ENCODE results near the gene KRT23.

Gene KRT23

DNA sequence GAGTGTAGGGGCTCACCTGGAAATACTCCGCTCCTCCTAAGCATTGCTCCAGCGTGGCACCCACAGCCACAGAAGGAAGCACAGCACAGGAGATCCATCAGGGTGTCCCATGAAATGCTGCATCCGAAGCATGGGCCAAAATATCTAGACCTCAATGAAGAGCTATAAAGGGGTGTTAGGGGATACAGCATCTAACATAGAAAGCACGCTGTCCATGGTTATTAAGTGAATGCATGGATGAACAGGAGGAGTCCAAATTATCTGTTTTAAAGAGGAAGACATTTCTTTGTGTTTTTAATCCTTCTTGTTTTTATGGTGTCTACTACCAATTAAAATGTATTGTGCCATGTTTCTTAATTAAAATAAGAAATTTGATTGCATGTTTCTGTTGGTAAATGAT lies 30.8 kb downstream of the KRT23 start:
- DNase-seq: no peak

DNA sequence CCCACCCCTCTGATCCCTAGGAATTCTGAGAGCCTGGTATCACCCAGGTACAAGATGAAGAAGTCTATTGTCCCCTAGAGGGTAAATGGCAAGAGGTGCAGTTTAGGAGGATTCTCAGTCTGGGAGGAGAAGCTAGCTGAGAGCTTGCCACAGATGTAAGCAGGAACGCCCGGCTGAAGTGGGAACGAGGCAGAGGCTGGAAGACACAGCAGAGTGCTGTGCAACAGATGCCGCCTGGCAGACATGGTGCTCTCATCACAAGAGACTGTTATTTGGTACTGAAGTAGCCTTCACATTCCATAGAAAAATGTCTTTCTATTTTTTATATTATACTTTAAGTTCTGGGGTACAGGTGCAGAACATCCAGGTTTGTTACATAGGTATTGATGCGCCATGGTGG lies 32.1 kb downstream of the KRT23 start:
- DNase-seq: no peak

DNA sequence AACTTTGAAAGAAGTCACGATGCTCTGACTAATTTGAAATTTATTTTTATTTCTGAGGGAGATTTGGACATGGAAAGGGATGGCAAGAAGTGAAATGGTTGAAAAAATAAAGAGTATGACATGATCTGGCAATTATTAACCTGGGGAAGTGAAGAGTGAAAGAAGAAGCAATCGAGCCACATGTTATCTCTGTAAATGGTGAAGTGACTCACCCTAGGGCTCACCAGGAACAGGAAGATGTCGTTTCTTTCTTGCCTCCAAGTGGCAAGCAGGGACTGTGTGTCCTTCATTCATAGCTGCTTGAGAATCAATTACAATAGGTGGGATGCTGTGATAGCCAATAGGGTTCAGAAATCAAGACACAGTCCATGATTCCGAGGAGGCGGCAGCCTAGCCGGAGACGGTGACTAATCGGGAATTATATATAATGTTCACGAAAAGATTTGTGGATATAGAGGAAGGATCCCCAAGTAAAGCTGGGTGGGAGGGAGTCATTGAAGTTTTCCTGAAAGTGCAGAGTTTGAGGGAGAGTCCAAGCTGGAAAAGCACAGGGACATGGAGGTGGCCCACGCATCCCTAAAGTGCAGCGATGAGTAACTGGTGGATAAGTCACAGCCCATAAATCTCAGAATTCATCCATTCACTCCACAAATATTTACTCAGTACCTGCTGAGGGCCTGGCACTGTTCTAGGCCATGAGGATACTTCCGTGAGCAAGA lies 34.2 kb downstream of the KRT23 start:
- DNase-seq: no peak

DNA sequence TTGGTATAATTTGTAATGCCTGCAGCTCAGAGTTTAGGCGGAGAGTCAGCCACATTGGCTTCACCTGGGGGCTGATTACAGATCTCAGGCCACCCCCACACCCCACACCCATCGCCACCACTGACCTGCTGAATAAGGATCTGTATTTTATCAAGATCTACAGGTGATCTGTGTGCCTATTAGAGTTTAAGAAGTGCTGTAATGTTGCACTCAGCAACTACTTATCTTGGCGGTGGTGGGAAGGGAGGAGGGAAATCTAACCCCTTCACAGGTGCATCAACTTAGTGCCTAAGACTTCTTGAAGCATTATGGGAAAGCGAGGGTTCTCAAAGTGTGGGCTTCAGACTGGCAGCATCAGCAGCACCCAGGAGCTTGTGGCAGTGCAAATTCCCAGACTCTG lies 34.9 kb downstream of the KRT23 start:
- no peak for DNase-seq

DNA sequence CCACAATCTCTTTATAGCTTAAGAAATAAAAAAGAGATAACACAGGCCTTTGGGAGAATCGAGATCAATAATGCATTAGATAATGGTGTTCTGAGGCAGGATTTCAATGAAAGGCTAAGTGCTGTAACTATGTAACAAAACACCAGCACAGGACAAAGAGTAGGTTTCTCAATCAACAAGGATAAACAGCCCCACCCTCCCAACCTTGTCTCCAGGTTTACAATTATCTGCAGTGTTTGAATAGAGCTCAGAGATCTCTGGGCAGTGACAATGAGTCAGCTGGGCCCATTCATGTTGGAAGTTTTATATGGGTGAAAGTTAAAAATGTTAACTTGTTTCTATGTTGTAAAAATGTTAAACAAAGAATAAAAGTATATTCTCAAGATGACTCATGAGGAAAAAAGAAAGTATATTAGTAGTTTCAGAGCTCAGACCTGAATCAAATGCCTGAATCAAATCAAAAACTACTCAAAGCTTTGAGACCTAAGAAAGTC lies 35.4 kb downstream of the KRT23 start:
- DNase-seq: no peak

DNA sequence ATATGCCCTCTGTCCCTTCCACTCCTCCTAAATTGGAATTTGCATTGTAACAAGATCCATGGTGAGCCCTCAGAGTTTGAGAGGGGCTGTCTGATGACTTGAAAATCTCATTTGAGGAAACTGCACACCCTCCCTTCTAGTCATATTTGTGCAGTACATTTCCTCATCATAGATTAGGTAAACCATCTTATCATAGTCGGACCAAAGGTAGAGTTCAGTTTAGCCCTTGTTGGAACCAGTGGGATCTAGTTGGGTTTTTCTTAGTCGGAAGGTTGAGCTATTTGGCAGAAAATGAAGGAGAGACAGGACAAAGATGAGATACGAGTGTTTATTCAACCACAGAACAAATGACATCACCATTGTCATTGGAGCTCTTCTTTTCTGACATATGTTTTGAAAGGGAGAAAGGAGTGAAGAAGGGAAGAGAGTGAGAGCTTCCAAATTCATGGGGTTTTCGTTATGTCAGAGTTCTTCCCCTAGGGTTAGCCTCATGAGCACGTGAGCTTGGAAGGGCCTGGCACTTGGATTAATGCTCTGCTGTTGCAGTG lies 36.6 kb downstream of the KRT23 start:
- no peak for DNase-seq

DNA sequence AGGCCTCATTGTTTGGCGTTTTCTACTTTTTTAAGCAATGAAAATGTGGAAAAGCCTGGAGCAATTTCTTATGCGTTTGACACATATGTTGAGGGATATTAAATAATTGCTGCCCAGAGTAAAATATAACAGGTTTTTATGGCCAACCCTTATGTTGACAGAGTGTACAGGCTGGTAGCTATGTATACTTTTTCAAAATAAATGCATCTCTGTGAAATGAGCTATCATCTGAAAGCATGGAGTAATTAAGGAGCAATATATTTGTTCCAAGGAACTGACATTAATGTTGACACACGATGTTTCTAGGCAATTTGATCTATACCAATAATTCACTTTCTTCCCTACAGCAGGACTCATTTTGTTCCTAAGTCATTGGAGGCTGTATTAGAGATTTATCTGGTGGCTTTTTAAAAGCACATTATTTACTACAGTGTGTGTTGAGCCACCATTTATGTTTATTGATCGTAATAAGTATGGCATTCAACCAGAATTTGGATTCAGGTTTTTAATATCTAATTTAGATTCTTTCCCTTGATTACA lies 40.5 kb downstream of the KRT23 start:
- DNase-seq: no peak

DNA sequence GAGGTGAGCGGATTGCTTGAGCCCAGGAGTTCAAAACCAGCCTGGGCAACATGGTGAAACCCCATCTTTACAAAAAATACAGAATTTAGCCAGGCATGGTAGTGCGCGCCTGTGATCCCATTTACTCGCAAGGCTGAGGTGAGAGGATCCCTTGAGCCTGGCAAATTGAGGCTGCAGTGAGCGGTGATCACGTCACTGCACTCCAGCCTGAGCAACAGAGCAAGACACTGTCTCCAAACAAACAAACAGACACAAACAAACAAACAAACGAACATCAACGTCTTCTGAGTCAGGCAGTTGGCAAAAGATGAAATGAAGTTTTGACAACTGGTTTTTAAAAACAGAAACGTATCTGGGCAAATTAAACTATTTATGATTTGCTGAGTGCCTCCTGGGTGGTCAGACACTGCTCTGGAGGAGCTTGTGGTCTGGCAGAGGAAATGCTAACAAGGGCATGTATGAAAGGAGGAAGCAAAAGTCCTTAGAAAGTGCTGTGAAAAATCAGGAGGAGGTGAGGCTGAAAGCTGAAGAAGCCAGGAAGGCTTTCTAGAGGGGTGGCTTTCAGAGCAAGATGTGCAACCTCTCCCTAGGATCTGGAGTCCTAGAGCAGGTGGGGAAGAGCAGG lies 42.2 kb downstream of the KRT23 start:
- no peak for DNase-seq

DNA sequence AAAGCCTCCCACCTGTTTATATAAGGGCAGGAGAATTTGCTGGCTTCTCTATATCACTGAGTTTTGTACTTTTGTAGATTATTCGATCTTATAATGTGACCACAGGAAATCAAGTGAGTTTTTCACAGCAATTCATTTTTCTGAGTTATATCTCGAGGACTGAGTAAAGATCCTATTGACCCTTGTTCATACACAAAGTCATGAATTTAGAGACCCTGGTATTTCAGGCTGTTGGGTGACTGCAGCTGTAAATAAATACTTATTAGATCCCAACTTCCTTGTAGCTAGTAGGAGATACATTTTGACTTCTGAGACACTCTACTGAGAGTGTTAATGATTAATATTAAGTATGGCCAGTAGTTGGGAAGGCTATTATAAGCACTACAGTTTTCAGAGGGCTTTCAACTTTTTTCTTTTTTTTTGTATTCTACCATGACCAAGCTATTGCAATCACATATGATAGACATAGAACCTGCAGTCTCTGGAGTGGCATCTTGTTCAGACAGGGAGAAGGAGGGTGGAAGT lies 49.2 kb downstream of the KRT23 start:
- no peak for DNase-seq

DNA sequence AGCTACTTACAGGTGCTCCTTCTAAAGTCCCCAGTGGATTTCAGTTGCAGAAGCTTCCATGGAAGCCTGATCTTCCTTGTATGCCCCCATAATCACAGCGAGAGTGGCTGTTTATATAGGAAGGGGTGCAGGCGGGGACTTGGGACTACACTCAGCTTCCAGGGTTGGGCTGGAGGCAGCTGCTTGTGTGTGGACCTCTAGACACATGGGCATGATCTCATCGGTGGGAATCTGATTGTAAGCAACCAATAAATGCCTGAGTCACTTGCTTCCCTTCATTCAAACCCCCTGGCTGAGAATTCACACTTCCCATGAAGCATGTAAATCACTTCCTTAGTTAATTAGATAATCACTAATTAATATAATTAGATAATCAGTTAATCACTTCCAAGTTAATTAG lies 51.4 kb downstream of the KRT23 start:
- no peak for DNase-seq

DNA sequence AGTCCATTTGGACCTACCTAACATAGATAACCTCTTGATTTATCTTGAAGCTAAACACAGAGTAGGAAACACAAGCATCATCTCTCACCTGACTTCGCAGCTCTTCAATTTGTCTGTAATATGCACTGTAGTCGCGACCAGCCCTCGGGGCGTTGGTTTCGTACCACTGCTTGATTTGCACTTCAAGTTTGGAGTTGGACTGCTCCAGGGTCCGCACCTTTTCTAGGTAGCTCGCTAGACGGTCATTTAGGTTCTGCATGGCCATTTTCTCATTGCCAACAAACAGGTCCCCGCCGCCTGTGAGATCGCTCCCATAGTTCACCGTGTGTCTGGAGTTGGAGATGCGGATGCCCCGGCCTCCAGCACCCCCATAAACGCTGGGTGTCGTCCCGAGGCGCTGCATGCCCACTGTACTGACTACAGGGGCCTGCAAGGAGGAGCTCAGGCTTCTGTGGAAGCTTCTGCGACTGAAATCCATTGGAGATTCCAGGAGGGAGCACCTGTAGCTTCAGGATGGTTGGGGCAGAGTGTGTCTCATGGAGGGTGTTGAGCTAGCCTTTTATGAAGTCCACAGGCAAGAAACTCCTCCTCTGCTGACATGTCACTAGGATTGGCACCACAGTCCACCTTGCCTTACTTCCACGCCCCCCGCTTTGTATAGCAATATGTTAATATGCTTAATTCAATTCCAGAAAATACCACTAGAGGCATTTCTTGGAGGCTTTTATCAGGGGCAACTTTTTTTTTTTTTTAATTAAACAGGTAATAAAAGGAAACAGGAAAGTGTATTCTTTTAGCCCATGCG lies 52.5 kb downstream of the KRT23 start, which contains the start of gene KRT20:
Gene KRT20 (minus strand): TSS at position 535 of the 805 bp plus-strand sequence. CDS start 57 bp downstream, at position 478.
- DNase-seq: no peak

DNA sequence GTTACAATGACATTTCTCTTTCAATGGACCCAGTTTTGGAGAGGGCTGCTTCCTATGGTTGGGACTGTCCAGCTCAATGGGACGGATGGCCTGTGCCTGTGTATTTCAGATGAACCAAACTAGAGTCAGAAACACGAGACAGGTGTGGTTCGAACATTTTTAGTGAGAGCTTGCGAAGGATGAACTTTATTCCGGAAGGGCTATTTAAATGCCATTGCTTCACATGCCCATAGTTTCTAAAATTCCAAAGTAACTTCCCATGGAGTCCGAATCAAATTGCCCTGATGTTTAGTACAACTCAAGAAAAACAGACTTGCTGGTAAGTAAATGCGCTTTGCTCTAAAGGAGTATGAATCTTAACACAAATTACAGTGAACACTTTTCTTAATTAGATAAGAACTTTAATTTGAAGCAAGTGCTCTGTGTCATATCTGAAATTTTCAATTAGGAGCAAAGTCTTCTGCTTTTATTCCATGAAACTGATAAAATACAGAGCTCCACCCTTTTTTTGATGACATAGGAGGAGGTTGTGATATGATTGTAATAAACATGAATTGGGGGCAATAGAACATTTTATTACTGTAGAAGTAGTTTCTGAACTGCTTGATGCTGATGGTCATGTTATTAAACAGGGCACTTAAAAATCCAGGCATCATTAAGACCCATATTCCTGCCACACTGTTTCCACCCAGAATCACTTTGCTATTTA lies 53.7 kb downstream of the KRT23 start:
- no peak for DNase-seq

DNA sequence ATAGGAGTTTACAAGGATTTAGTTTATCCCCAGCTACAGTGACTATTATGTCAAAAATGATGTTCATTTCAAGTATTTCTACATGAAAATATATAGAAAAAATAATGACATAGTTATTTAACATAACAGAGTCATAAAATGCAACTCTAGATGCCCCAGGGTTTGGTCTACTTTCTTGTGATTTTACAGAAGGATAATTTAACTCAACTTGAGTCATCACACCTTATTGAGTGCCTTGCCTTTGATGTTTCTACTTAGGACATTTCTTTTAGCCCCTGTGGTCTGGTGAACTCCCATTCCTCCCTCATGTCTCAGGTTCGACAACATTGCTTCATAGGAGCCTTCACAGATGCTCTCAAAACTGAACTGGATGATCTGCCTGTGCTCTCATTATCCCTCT lies 54.4 kb downstream of the KRT23 start:
- DNase-seq: no peak

DNA sequence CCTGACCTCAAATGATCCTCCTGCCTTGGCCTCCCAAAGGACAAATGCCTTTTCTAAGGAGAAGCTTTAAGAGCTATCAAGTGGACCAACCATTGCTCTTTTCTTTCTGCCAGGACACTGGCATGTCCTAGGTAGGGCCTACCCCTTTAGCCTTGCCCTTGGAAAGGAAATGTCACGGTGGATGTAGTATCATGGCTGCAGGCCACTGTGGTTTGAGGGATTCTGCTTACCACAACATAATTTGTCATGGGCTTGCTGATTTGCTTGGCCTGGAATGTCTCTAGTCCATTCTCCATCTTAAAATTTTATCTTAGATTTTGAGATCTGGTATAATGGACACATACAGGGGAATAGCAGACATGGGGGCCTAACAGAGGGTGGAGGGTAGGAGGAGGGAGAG lies 58.4 kb downstream of the KRT23 start:
- DNase-seq: no peak

DNA sequence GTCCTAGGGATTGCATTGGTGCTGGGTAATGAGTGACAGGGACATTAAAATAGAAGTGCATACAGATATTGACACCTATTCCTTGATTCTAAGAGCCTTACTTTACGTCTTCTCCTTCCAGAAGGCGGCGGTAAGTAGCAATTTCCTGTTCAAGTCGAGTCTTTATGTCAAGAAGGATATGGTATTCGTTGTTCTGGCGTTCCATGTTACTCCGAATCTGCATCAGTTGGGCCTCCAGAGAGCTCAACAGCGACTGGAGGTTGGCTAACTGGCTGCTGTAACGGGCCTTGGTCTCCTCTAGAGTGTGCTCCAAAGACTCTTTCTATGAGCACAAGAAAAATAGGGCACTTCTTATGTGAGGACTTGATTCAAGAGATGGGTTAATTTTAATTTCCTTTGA lies 59.4 kb downstream of the KRT23 start:
- no peak for DNase-seq

DNA sequence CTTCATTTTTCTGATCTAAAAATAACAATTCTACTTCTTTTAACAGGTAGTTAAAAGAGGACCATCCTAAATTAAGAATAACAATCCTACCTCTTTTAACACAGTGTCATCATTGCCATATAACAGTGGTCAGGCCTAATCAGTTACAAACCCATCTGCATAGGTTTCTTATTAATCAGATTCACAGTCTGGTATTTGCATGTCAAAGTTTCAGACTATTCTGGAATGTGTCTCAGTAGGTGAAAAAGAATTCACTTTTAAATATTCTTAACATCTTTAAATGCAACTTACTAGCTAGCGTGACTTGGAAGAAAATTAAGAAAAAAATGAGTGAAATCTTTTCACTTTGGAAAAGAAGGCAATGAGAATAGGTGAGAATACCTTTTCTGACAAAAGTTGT lies 63.6 kb downstream of the KRT23 start:
- no peak for DNase-seq

DNA sequence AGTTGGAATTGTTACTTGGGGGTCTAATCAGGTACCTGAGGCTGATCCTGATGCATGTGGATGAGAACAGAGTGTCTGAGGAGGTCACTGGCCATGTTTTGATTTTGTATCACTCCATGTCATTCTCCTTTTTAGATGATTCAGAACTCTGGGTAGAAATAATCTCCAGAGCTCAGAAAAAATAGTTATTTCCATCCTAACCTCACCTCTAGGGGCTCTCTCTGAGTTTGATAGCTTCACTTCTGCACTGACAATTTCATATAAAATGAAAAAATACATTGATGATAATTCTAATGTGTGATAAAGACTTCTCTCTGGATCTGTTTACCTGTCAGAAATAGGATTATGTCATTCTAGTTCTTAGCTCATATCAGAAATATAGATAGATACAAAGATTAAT lies 64.2 kb downstream of the KRT23 start:
- no peak for DNase-seq
